Superior temporal gyrus (tissue), 1 donor: ENCODE measurements around the gene EXOSC6.
"Not testable (repeated sequence)": the region's sequence is repeated elsewhere in the genome, so short reads cannot be mapped to it uniquely, and the experiment has no call there.

Experiments used
- DNase-seq: peaks from one replicate; pipeline ENCODE4 v3.0.0-alpha.2; 2016; ENCODE audit errors: extremely low spot score

EXOSC6 gene

DNA sequence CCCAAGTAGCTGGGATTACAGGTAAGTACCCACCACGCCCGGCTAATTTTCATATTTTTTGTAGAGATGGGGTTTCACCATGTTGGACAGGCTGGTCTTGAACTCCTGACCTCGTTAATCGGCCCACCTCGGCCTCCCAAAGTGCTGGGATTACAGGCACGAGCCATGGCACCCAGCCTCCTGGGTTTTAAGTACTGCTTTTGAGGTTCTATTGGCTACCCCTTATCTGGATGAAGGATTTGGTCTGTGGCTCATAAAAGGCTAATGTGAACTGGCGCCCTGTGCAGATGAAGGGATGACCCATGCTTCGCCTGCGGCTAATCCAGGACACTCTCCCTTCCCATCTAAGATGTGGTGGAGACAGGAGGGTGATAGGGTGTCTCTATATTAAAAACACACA is 52.6 kb downstream of the EXOSC6 start:
- DNase-seq, result not testable (repeated sequence)

GRCh38 chr16:70198666-70199065 is 53.1 kb downstream of the EXOSC6 start:
- not testable (repeated sequence) for DNase-seq

- not testable (repeated sequence) for DNase-seq
These were observed 53.5 kb downstream of the EXOSC6 start for GRCh38 chr16:70198230-70198629.

DNA sequence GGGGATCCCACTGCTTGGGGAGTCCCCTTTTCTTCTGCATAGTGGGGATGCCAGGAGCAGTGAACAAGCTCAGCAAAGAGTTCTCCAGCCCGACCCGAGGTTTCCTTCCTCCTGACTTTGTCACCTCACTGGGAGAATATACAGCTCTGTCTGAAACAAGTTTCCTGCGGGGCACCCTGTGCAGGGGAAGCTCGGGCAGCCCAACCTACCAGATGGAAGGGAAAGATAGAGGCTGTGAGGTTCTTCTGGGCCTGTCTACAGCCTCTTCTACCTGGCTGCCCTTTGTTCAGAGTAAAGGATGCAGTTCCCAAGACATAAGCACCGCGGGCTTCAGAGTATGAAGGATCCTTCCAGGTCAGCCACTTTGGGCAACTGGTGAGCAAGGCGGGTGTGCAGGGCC is 54.1 kb downstream of the EXOSC6 start:
- not testable (repeated sequence) for DNase-seq
